Nephron (organoid): ENCODE results near the gene ADSS1.

Experiments
- H3K27ac Mint-ChIP-seq, 3 experiments: 2 replicates each; pipeline ENCODE4 v1.8.0; 2020; ENCODE audit warnings: mixed read lengths in 3 of 3, mild to moderate bottlenecking in 2 of 3, moderate library complexity in 1 of 3
- H3K27me3 Mint-ChIP-seq: 2 replicates; pipeline ENCODE4 v1.8.0; 2021; ENCODE audit warnings: low read depth, mild to moderate bottlenecking, moderate library complexity, mixed read lengths
- H3K36me3 Mint-ChIP-seq: 2 replicates; pipeline ENCODE4 v1.8.0; 2020; ENCODE audit warnings: low read depth, mixed read lengths
- H3K4me1 Mint-ChIP-seq: 2 replicates; pipeline ENCODE4 v1.8.0; 2020; ENCODE audit warnings: mixed read lengths
- H3K4me3 Mint-ChIP-seq, 3 experiments: 2 replicates each; pipeline ENCODE4 v1.8.0; 2020; ENCODE audit warnings: mild to moderate bottlenecking in 3 of 3, mixed read lengths in 3 of 3, moderate library complexity in 2 of 3
- H3K9me3 Mint-ChIP-seq: 2 replicates; pipeline ENCODE4 v1.8.0; 2020; ENCODE audit warnings: mixed read lengths
- CTCF ChIP-seq, 3 experiments: fragments of 200-600 bp; sonication (generic); IDR thresholded peaks; one replicate each; pipeline ENCODE4 v1.5.0; 2021; ENCODE audit warnings: antibody characterized with exemption in 3 of 3; ENCODE audit not compliant: unreplicated experiment in 3 of 3

Gene ADSS1

DNA sequence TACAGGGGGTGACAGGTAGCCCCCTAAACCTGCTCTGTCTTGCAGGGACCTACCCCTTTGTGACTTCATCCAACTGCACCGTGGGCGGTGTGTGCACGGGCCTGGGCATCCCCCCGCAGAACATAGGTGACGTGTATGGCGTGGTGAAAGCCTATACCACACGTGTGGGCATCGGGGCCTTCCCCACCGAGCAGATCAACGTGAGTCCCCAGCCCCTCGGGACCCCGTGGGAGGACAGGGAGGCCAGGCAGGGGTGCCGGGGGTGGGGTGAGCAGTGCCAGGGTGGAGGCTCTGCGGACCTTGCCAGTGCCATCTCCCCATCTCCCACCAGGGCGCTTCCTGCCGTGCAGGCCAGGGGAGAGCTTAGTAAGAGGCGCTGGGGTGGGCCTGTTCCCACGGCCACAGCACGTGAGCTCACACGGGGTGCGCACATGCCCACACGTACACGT lies 17.8 kb downstream of the ADSS1 start:
- no peak overlapping the region for H3K4me3 Mint-ChIP-seq
- no peaks in the 10 kb centered on the region for H3K9me3 Mint-ChIP-seq
- no peak for TF ChIP-seq CTCF (IDR thresholded peaks at IDR 0.05; ENCODE audit: unreplicated experiment in 3 of 3)
- peaks cover 6% of the 10 kb centered on the region for H3K4me1 Mint-ChIP-seq
- H3K27me3 Mint-ChIP-seq = peaks cover 4% of the 10 kb centered on the region
- peaks cover 7% of the 10 kb centered on the region for H3K36me3 Mint-ChIP-seq
- H3K27ac Mint-ChIP-seq = no peak overlapping the region

GRCh38 chr14:104742586-104743455 lies 18.8 kb downstream of the ADSS1 start:
- H3K36me3 Mint-ChIP-seq = peaks cover 7% of the 10 kb centered on the region

GRCh38 chr14:104743461-104744380 lies 19.7 kb downstream of the ADSS1 start:
- H3K27me3 Mint-ChIP-seq = peaks cover 4% of the 10 kb centered on the region
- peaks cover 20% of the 10 kb centered on the region for H3K4me1 Mint-ChIP-seq
- no peak overlapping the region for H3K27ac Mint-ChIP-seq
- no peaks in the 10 kb centered on the region for H3K9me3 Mint-ChIP-seq
- TF ChIP-seq CTCF (IDR thresholded peaks at IDR 0.05; ENCODE audit: unreplicated experiment in 3 of 3) = no peak
- H3K36me3 Mint-ChIP-seq = peaks cover 7% of the 10 kb centered on the region
- H3K4me3 Mint-ChIP-seq = no peak overlapping the region

More at GRCh38 chr14:104742586-104743455, 18.8 kb downstream of the ADSS1 start:
- Mint-ChIP-seq H3K9me3 (no peaks in the 10 kb centered on the region), H3K4me3 (no peak overlapping the region), H3K4me1 (peaks cover 11% of the 10 kb centered on the region), H3K27ac (no peak overlapping the region), H3K27me3 (peaks cover 4% of the 10 kb centered on the region)
- TF ChIP-seq CTCF (IDR thresholded peaks at IDR 0.05; ENCODE audit: unreplicated experiment in 3 of 3) = no peak

DNA sequence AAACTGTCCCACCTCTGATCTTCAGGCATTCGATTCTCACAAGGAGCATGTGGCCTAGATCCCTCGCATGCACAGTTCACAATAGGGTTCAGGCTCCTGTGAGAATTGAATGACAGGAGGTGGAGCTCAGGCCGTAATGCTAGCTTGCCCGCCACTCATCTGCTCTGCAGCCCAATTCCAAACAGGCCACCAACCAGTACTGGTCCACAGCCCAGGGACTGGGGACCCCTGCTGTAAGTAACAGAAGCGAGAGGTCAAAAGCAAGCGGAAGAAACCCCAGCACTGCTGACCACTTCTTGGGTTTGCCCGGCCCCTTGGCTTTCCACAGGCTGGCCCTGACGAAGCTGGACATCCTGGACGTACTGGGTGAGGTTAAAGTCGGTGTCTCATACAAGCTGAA lies 20.5 kb downstream of the ADSS1 start:
- Mint-ChIP-seq H3K9me3 (no peaks in the 10 kb centered on the region), H3K4me1 (peaks cover 27% of the 10 kb centered on the region), H3K36me3 (peaks cover 7% of the 10 kb centered on the region), H3K4me3 (no peak overlapping the region), H3K27me3 (peaks cover 4% of the 10 kb centered on the region), H3K27ac (no peak overlapping the region)
- no peak for TF ChIP-seq CTCF (IDR thresholded peaks at IDR 0.05; ENCODE audit: unreplicated experiment in 3 of 3)

- no peak overlapping the region for H3K4me3 Mint-ChIP-seq
- peaks cover 34% of the 10 kb centered on the region for H3K4me1 Mint-ChIP-seq
- no peaks in the 10 kb centered on the region for H3K9me3 Mint-ChIP-seq
- no peak overlapping the region for H3K27ac Mint-ChIP-seq
- H3K36me3 Mint-ChIP-seq = peaks cover 2% of the 10 kb centered on the region
- H3K27me3 Mint-ChIP-seq = no peaks in the 10 kb centered on the region
- TF ChIP-seq CTCF (IDR thresholded peaks at IDR 0.05; ENCODE audit: unreplicated experiment in 3 of 3) = no peak
These were observed 21.4 kb downstream of the ADSS1 start for GRCh38 chr14:104745431-104745830.
